T-cell (primary cell): ENCODE results near the gene PLCG2. TPM values are rescaled to one million over a fixed set of nuclear protein-coding genes. Genes with fewer than 3 reads are reported as not detected.
A peak's percentile ranks its signal among the peaks of the same experiment; 100 is the strongest.

Source experiments
- ATAC-seq, 4 experiments: fragments of 200-7000 bp in 3 of 4; fragments of 150-1000 bp in 1 of 4; cut with Tn5 transposase; replicated peaks in 1 of 4; 1 replicate in 3 of 4; 2 replicates in 1 of 4; pipeline ENCODE4 v1.10.0; 2021; ENCODE audit warnings: moderate library complexity in 3 of 4, mild to moderate bottlenecking in 2 of 4, moderate number of reproducible peaks in 1 of 4
- CTCF ChIA-PET, 2 donors: fragments of 300-600 bp; sonication (Branson Sonifier 250); formaldehyde crosslinking; loops; one replicate each; lab custom pipeline; 2022; ENCODE audit warnings: antibody characterized with exemption in 2 of 2; lab: Charles Lee
- POLR2A ChIA-PET, 2 donors: fragments of 300-600 bp; sonication (Branson Sonifier 250); formaldehyde crosslinking; loops; one replicate each; lab custom pipeline; 2022; ENCODE audit warnings: antibody characterized with exemption in 2 of 2; lab: Charles Lee
- DNase-seq, 35 experiments: peaks; one replicate each; pipeline versions ENCODE4 v3.0.0 to v3.0.0-alpha.2; 2013 to 2023
- H3K27ac ChIP-seq: one replicate; pipeline ENCODE4 v1.5.1; 2013; ENCODE audit warnings: low read length
- H3K27me3 ChIP-seq, 2 experiments: replicated peaks in 1 of 2; 1 replicate in 1 of 2; 2 replicates in 1 of 2; pipeline versions ENCODE4 v1.6.1 to v1.7.0; 2013; ENCODE audit warnings: low read length in 1 of 2, mixed read lengths in 1 of 2; ENCODE audit not compliant: control insufficient read depth in 2 of 2, insufficient read depth in 2 of 2; ENCODE audit errors: extremely low read depth in 1 of 2
- H3K36me3 ChIP-seq, 2 donors: 1 replicate in 1 of 2; 2 replicates in 1 of 2; pipeline versions ENCODE4 v1.6.1 to v1.7.0; 2013; ENCODE audit warnings: low read length in 1 of 2; ENCODE audit not compliant: control insufficient read depth in 2 of 2, insufficient read depth in 1 of 2; ENCODE audit errors: extremely low read depth in 1 of 2
- H3K4me1 ChIP-seq, 2 experiments: 1 replicate in 1 of 2; 2 replicates in 1 of 2; pipeline versions ENCODE4 v1.6.1 to v1.7.0; 2013; ENCODE audit warnings: low read length in 2 of 2, mixed read lengths in 1 of 2; ENCODE audit not compliant: insufficient read depth in 2 of 2, control insufficient read depth in 1 of 2; ENCODE audit errors: extremely low read depth in 1 of 2
- H3K4me3 ChIP-seq, 2 donors: 1 replicate in 1 of 2; 2 replicates in 1 of 2; pipeline versions ENCODE4 v1.5.1 to v1.7.0; 2013; ENCODE audit warnings: mild to moderate bottlenecking in 2 of 2, low read length in 1 of 2, moderate library complexity in 1 of 2; ENCODE audit not compliant: control insufficient read depth in 1 of 2; ENCODE audit errors: extremely low read depth in 1 of 2
- H3K9me3 ChIP-seq: 2 replicates; pipeline ENCODE4 v1.7.0; 2013
- H3K27ac Mint-ChIP-seq, 2 donors: one replicate each; pipeline ENCODE4 v1.8.0; 2020 to 2021; ENCODE audit warnings: mild to moderate bottlenecking in 2 of 2, mixed read lengths in 2 of 2
- H3K27me3 Mint-ChIP-seq, 2 donors: one replicate each; pipeline ENCODE4 v1.8.0; 2021 to 2022; ENCODE audit warnings: mixed read lengths in 2 of 2
- H3K36me3 Mint-ChIP-seq: one replicate; pipeline ENCODE4 v1.8.0; 2021; ENCODE audit warnings: mixed read lengths
- H3K4me1 Mint-ChIP-seq, 3 donors: one replicate each; pipeline ENCODE4 v1.8.0; 2020 to 2022; ENCODE audit warnings: mixed read lengths in 3 of 3, mild to moderate bottlenecking in 1 of 3
- H3K4me3 Mint-ChIP-seq, 3 donors: one replicate each; pipeline ENCODE4 v1.8.0; 2020 to 2022; ENCODE audit warnings: mild to moderate bottlenecking in 3 of 3, mixed read lengths in 3 of 3, moderate library complexity in 3 of 3
- H3K9me3 Mint-ChIP-seq, 3 donors: one replicate each; pipeline ENCODE4 v1.8.0; 2020 to 2022; ENCODE audit warnings: mixed read lengths in 3 of 3
- WGBS: methylation state at CpG from one replicate; pipeline ENCODE4 v1.1.5; 2013; ENCODE audit warnings: missing lambda C conversion rate; ENCODE audit not compliant: insufficient coverage; 5-methylcytosine and 5-hydroxymethylcytosine counted together
- total RNA-seq, 35 experiments: library from RNA in 6 of 35; stranded (reverse) in 6 of 35; fragments of 120-200 nt in 1 of 35; gene quantifications; one replicate each; pipeline versions ENCODE4 v1.2.1 to v1.2.4 and lab custom pipeline; 2013 to 2026

PLCG2 gene
- total RNA-seq, 5 donors from 2014 or later (not counting 1 experiment from before 2014, with no cell fraction given): 7.5 to 27.1 (median 12.1) TPM

DNA sequence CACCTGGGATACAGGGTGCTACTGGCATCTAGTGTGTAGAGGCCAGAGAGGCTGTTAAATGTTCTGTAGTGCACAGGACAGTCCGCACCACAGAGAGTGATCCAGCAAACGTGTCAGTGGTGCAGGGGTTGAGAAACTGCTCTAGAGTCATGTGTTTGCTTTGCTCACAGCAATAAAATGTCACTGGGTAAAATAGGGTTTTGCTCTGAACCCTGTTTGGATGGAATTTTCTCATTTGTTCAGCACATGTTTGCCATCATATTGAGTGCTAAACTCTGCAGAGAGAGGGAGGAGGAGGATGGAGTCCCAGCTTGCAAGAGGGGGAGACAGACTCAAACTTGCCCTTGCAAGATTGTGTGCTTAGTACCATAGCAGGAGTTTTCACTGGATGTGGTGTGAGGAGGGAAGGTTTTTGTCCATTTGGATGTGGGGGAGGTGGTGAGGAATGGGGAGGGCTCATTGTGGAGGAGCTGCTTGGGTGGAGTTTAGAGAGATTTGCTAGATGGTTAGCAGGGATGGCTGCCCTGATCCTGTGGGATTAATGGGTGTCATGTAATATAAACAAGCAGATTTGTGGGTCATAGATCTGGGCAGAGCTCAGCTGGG, 11.8 kb downstream of the PLCG2 start:
- CTCF ChIA-PET: interaction anchor here in 1 of 2 donors (0.6 kb wide), 1 partner anchor 377 kb away, joined by 3 read pairs; no protein-coding TSS in a partner anchor
- no peaks in the 10 kb centered on the region for H3K36me3 Mint-ChIP-seq
- 90% methylated on average over 2 of the region's 2 CpGs for WGBS
- Histone ChIP-seq H3K4me3 (no peak overlapping the region), H3K4me1 (peaks cover 0 to 3% of the 10 kb centered on the region in 2 experiments), H3K27ac (no peak overlapping the region), H3K36me3 (no peaks in the 10 kb centered on the region), H3K9me3 (no peaks in the 10 kb centered on the region), H3K27me3 (peaks cover 0 to 3% of the 10 kb centered on the region in 2 experiments)
- POLR2A ChIA-PET: interaction anchor here in 1 of 2 donors (0.6 kb wide), 2 partner anchors 14 to 48 kb away, joined by 3 to 4 read pairs; no protein-coding TSS in a partner anchor
- H3K4me3 Mint-ChIP-seq: no peak overlapping the region
- DNase-seq: no peak
- H3K27me3 Mint-ChIP-seq: peaks cover 0 to 11% of the 10 kb centered on the region in 2 donors
- H3K27ac Mint-ChIP-seq: no peak overlapping the region
- no peaks in the 10 kb centered on the region for H3K9me3 Mint-ChIP-seq
- ATAC-seq: no peak
- peaks cover 0 to 1% (median 0%) of the 10 kb centered on the region in 3 donors for H3K4me1 Mint-ChIP-seq

GRCh38 chr16:81792828-81793227, 13.7 kb downstream of the PLCG2 start:
- ATAC-seq: no peak
- no peaks in the 10 kb centered on the region for H3K9me3 Mint-ChIP-seq

DNA sequence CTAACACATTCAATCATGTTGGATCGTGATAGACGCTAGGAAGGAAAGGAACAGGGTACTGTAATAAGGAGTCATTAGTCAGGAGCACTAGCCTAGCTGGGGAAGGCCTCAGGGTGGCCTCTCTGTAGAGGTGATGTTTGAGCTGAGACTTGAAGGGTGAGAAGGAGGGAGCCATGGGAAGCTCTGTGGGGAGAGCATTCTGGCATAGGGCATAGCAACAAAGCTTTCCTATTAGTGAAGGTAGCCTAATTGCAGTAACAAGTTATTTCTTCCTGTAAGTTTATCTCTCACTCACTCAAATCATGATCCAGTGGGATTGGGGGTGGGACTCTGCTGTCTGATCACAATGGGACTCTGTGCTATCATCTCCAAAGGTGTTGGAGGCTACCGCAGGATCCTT, 16.1 kb downstream of the PLCG2 start:
- no peak overlapping the region for H3K27ac ChIP-seq
- peaks cover 0 to 28% of the 10 kb centered on the region in 2 experiments for H3K4me1 ChIP-seq
- H3K27me3 ChIP-seq: peaks cover 0 to 2% of the 10 kb centered on the region in 2 experiments
- WGBS: 95% methylated on average over 2 of the region's 3 CpGs
- POLR2A ChIA-PET: no interaction called here
- no peaks in the 10 kb centered on the region for H3K36me3 ChIP-seq
- no peak overlapping the region for H3K4me3 ChIP-seq
- CTCF ChIA-PET: interaction anchor here in 1 of 2 donors (0.6 kb wide), 1 partner anchor 9 kb away, joined by 3 read pairs; no protein-coding TSS in a partner anchor
- DNase-seq: no peak
- Mint-ChIP-seq H3K27me3 (peaks cover 0 to 6% of the 10 kb centered on the region in 2 donors), H3K4me1 (peaks cover 0 to 26% (median 9%) of the 10 kb centered on the region in 3 donors), H3K36me3 (no peaks in the 10 kb centered on the region), H3K9me3 (no peaks in the 10 kb centered on the region), H3K4me3 (no peak overlapping the region), H3K27ac (no peak overlapping the region)
- H3K9me3 ChIP-seq: no peaks in the 10 kb centered on the region
- ATAC-seq: no peak

More at GRCh38 chr16:81792828-81793227, 13.7 kb downstream of the PLCG2 start:
- no peak for DNase-seq
- POLR2A ChIA-PET: no interaction called here
- Mint-ChIP-seq H3K36me3 (no peaks in the 10 kb centered on the region), H3K27me3 (peaks cover 0 to 11% of the 10 kb centered on the region in 2 donors), H3K4me1 (peaks cover 0 to 13% (median 0%) of the 10 kb centered on the region in 3 donors), H3K27ac (no peak overlapping the region), H3K4me3 (no peak overlapping the region)
- WGBS: no CpG with 5 or more reads among the region's 1 CpG
- Histone ChIP-seq H3K27ac (no peak overlapping the region), H3K9me3 (no peaks in the 10 kb centered on the region), H3K27me3 (peaks cover 0 to 2% of the 10 kb centered on the region in 2 experiments), H3K4me3 (no peak overlapping the region), H3K36me3 (no peaks in the 10 kb centered on the region), H3K4me1 (peaks cover 0 to 16% of the 10 kb centered on the region in 2 experiments)
- CTCF ChIA-PET: no interaction called here

- no peak for DNase-seq
- POLR2A ChIA-PET: no interaction called here
- Histone ChIP-seq H3K27ac (no peak overlapping the region), H3K27me3 (peaks cover 0 to 2% of the 10 kb centered on the region in 2 experiments), H3K36me3 (no peaks in the 10 kb centered on the region), H3K4me1 (peaks cover 0 to 28% of the 10 kb centered on the region in 2 experiments), H3K9me3 (no peaks in the 10 kb centered on the region), H3K4me3 (no peak overlapping the region)
- no peaks in the 10 kb centered on the region for H3K36me3 Mint-ChIP-seq
- H3K27me3 Mint-ChIP-seq: peaks cover 0 to 3% of the 10 kb centered on the region in 2 donors
- CTCF ChIA-PET: no interaction called here
- peak in 1 of 4 experiments; percentile 16 for ATAC-seq
- H3K4me1 Mint-ChIP-seq: peaks cover 0 to 28% (median 9%) of the 10 kb centered on the region in 3 donors
- no peak overlapping the region for H3K4me3 Mint-ChIP-seq
- WGBS: 29% methylated on average over 1 of the region's 2 CpGs
- no peak overlapping the region for H3K27ac Mint-ChIP-seq
- no peaks in the 10 kb centered on the region for H3K9me3 Mint-ChIP-seq
These were observed 16.9 kb downstream of the PLCG2 start for GRCh38 chr16:81796035-81796434.

GRCh38 chr16:81796583-81797346, 17.7 kb downstream of the PLCG2 start:
- ChIA-PET CTCF (no interaction called here), POLR2A (no interaction called here)
- Mint-ChIP-seq H3K4me3 (no peak overlapping the region), H3K9me3 (no peaks in the 10 kb centered on the region), H3K36me3 (no peaks in the 10 kb centered on the region), H3K27me3 (no peaks in the 10 kb centered on the region), H3K4me1 (peaks cover 0 to 28% (median 9%) of the 10 kb centered on the region in 3 donors), H3K27ac (no peak overlapping the region)
- Histone ChIP-seq H3K27me3 (peaks cover 0 to 2% of the 10 kb centered on the region in 2 experiments), H3K27ac (peak overlapping the region; percentile 55), H3K9me3 (no peaks in the 10 kb centered on the region), H3K4me1 (peaks cover 0 to 28% of the 10 kb centered on the region in 2 experiments), H3K36me3 (no peaks in the 10 kb centered on the region), H3K4me3 (no peak overlapping the region)
- 83% methylated on average over 5 of the region's 10 CpGs for WGBS
- no peak for DNase-seq
- no peak for ATAC-seq

DNA sequence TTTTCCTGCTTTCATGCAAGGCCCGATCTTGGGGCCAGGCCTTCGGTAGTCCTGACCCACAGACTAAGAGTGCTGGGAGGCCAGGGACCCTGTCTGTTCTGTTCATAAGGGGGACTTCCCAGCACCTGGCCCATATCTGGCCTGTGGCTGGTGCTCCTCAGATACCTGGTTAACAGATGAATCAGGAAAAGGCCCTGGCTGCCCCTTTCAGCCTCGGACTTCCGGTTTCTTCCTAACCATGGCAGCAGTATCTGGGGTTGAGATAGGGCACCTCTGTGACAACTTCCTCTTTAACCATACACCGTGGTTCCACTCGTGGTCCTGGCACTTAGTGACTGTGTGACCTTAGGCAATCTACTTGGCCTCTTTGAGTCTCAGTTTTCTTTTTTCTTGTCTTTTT, 18.4 kb downstream of the PLCG2 start:
- H3K36me3 Mint-ChIP-seq: no peaks in the 10 kb centered on the region
- H3K27me3 Mint-ChIP-seq: no peaks in the 10 kb centered on the region
- H3K4me1 ChIP-seq: peaks cover 0 to 28% of the 10 kb centered on the region in 2 experiments
- no peak overlapping the region for H3K4me3 ChIP-seq
- POLR2A ChIA-PET: no interaction called here
- peak overlapping the region in 1 of 2 donors; percentile 53 for H3K27ac Mint-ChIP-seq
- CTCF ChIA-PET: no interaction called here
- H3K27ac ChIP-seq: peak overlapping the region; percentile 55
- no peaks in the 10 kb centered on the region for H3K36me3 ChIP-seq
- WGBS: 59% methylated on average over 2 of the region's 6 CpGs
- H3K4me3 Mint-ChIP-seq: no peak overlapping the region
- no peaks in the 10 kb centered on the region for H3K9me3 Mint-ChIP-seq
- ATAC-seq (peak in 1 of 4 experiments; percentile 16), DNase-seq (peak in 5 of 35 experiments; percentile 15 to 54 (median 18))
- H3K9me3 ChIP-seq: no peaks in the 10 kb centered on the region
- H3K4me1 Mint-ChIP-seq: peaks cover 0 to 28% (median 9%) of the 10 kb centered on the region in 3 donors
- peaks cover 0 to 2% of the 10 kb centered on the region in 2 experiments for H3K27me3 ChIP-seq
